Measurements from ENCODE around the gene GAN. TPM values are rescaled to one million over a fixed set of nuclear protein-coding genes. Genes with fewer than 3 reads are reported as not detected.
A peak's percentile ranks its signal among the peaks of the same experiment; 100 is the strongest.

The GAN gene
- total and polyA plus RNA-seq, 9 of the 15 experiments (the other 6 are each of a cell fraction or from before 2014, with no cell fraction given): 0.83 to 15.1 (median 5.2) TPM

DNA sequence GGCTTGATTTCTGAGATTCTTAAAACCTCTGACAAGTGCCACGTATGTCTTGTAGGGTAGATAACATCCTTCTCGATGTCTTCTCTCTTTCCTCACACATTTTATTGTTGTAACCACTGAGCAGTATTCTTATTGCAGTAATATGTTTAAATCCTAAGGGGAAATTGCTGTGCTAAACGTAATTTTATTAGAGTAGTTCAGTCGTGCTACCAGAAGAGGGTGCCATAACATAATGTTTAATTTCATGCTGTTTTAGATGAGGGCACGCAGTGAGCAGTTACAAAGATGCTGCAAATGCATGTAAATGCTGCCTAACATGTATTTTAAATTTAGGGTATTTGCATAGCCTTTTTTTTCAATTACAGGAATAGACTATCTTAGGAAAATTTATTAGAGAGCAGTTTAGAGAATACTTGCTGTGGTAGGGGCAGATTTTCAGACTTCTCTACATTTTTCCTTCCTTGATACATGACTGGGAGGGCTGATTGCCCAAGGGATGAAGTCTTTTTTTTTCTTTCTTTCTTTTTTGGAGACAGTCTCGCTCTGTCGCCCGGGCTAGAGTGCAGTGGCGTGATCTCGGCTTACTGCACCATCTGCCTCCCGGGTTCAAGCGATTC lies 51.7 kb downstream of the GAN start (continued):
- TF ChIP-seq, protein P1, sequence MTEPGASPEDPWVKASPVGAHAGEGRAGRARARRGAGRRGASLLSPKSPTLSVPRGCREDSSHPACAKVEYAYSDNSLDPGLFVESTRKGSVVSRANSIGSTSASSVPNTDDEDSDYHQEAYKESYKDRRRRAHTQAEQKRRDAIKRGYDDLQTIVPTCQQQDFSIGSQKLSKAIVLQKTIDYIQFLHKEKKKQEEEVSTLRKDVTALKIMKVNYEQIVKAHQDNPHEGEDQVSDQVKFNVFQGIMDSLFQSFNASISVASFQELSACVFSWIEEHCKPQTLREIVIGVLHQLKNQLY (CRISPR knock-in tag; conservative IDR thresholded peaks at IDR 0.05): no peak
- TF ChIP-seq MAFG (tag; conservative IDR thresholded peaks at IDR 0.05) (peak; percentile 62; the same call in 1 of the 2 replicates), TARDBP (IDR thresholded peaks at IDR 0.05) (no peak), ERF (CRISPR knock-in tag; IDR thresholded peaks at IDR 0.05) (no peak), SAFB (IDR thresholded peaks at IDR 0.05; ENCODE audit: borderline replicate concordance, low read depth, low read length) (no peak), STAT5B (CRISPR knock-in tag; IDR thresholded peaks at IDR 0.05) (no peak), ZNF316 (IDR thresholded peaks at IDR 0.05) (peak; percentile 75), ZKSCAN3 (CRISPR knock-in tag; IDR thresholded peaks at IDR 0.05) (no peak), ZC3H11A (IDR thresholded peaks at IDR 0.05; ENCODE audit: low read depth, low read length) (no peak)
- TF ChIP-seq, protein P2, sequence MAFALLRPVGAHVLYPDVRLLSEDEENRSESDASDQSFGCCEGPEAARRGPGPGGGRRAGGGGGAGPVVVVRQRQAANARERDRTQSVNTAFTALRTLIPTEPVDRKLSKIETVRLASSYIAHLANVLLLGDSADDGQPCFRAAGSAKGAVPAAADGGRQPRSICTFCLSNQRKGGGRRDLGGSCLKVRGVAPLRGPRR (CRISPR knock-in tag; IDR thresholded peaks at IDR 0.05): no peak
- TF ChIP-seq, protein P3, sequence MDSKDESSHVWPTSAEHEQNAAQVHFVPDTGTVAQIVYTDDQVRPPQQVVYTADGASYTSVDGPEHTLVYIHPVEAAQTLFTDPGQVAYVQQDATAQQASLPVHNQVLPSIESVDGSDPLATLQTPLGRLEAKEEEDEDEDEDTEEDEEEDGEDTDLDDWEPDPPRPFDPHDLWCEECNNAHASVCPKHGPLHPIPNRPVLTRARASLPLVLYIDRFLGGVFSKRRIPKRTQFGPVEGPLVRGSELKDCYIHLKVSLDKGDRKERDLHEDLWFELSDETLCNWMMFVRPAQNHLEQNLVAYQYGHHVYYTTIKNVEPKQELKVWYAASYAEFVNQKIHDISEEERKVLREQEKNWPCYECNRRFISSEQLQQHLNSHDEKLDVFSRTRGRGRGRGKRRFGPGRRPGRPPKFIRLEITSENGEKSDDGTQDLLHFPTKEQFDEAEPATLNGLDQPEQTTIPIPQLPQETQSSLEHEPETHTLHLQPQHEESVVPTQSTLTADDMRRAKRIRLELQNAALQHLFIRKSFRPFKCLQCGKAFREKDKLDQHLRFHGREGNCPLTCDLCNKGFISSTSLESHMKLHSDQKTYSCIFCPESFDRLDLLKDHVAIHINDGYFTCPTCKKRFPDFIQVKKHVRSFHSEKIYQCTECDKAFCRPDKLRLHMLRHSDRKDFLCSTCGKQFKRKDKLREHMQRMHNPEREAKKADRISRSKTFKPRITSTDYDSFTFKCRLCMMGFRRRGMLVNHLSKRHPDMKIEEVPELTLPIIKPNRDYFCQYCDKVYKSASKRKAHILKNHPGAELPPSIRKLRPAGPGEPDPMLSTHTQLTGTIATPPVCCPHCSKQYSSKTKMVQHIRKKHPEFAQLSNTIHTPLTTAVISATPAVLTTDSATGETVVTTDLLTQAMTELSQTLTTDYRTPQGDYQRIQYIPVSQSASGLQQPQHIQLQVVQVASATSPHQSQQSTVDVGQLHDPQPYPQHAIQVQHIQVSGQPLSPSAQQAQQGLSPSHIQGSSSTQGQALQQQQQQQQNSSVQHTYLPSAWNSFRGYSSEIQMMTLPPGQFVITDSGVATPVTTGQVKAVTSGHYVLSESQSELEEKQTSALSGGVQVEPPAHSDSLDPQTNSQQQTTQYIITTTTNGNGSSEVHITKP (IDR thresholded peaks at IDR 0.05; ENCODE audit: partially characterized antibody): no peak
- TF ChIP-seq, protein P4, sequence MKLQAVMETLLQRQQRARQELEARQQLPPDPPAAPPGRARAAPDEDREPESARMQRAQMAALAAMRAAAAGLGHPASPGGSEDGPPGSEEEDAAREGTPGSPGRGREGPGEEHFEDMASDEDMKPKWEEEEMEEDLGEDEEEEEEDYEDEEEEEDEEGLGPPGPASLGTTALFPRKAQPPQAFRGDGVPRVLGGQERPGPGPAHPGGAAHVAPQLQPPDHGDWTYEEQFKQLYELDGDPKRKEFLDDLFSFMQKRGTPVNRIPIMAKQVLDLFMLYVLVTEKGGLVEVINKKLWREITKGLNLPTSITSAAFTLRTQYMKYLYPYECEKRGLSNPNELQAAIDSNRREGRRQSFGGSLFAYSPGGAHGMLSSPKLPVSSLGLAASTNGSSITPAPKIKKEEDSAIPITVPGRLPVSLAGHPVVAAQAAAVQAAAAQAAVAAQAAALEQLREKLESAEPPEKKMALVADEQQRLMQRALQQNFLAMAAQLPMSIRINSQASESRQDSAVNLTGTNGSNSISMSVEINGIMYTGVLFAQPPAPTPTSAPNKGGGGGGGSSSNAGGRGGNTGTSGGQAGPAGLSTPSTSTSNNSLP (IDR thresholded peaks at IDR 0.05; ENCODE audit: borderline replicate concordance, low read depth, low read length): peak; percentile 73; the same call in 1 of the 2 replicates
- TF ChIP-seq, protein P5, sequence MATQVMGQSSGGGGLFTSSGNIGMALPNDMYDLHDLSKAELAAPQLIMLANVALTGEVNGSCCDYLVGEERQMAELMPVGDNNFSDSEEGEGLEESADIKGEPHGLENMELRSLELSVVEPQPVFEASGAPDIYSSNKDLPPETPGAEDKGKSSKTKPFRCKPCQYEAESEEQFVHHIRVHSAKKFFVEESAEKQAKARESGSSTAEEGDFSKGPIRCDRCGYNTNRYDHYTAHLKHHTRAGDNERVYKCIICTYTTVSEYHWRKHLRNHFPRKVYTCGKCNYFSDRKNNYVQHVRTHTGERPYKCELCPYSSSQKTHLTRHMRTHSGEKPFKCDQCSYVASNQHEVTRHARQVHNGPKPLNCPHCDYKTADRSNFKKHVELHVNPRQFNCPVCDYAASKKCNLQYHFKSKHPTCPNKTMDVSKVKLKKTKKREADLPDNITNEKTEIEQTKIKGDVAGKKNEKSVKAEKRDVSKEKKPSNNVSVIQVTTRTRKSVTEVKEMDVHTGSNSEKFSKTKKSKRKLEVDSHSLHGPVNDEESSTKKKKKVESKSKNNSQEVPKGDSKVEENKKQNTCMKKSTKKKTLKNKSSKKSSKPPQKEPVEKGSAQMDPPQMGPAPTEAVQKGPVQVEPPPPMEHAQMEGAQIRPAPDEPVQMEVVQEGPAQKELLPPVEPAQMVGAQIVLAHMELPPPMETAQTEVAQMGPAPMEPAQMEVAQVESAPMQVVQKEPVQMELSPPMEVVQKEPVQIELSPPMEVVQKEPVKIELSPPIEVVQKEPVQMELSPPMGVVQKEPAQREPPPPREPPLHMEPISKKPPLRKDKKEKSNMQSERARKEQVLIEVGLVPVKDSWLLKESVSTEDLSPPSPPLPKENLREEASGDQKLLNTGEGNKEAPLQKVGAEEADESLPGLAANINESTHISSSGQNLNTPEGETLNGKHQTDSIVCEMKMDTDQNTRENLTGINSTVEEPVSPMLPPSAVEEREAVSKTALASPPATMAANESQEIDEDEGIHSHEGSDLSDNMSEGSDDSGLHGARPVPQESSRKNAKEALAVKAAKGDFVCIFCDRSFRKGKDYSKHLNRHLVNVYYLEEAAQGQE (IDR thresholded peaks at IDR 0.05; ENCODE audit: borderline replicate concordance): peak; percentile 80; the same call in 1 of the 2 replicates
- TF ChIP-seq, protein P5 (CRISPR knock-in tag; IDR thresholded peaks at IDR 0.05; ENCODE audit: low read depth): no peak
